SK-N-SH treated with all-trans-retinoic acid at 6 μM for 48 hours (cell line): Measurements from ENCODE around the gene STX18.

Experiments
- ATAC-seq: fragments of 200-7000 bp; cut with Tn5 transposase; 3 replicates; pipeline ENCODE4 v1.9.1; 2020; ENCODE audit warnings: mild to moderate bottlenecking, moderate library complexity
- ARNTL ChIP-seq: fragments of 450-650 bp; formaldehyde crosslinking; IDR thresholded peaks from 2 replicates; pipeline ENCODE4 v1.5.0; 2020; ENCODE audit warnings: low read depth, mild to moderate bottlenecking, moderate library complexity, borderline replicate concordance
- BACH2 ChIP-seq: fragments of 250-450 bp; sonication (Bioruptor Pico); IDR thresholded peaks from 2 replicates; pipeline ENCODE4 v1.9.0; 2021; ENCODE audit warnings: mild to moderate bottlenecking, borderline replicate concordance
- CREB5 ChIP-seq: fragments of 250-450 bp; sonication (Bioruptor Pico); IDR thresholded peaks from 2 replicates; pipeline ENCODE4 v1.5.1; 2020; ENCODE audit warnings: low read depth, mild to moderate bottlenecking, moderate library complexity
- CSDC2 ChIP-seq: fragments of 250-450 bp; sonication (Bioruptor Pico); IDR thresholded peaks from 2 replicates; pipeline ENCODE4 v1.5.0; 2020; ENCODE audit warnings: mild to moderate bottlenecking, moderate library complexity
- CSRNP3 ChIP-seq: fragments of 250-450 bp; sonication (Bioruptor Pico); IDR thresholded peaks from 2 replicates; pipeline ENCODE4 v1.5.1; 2021; ENCODE audit warnings: mild to moderate bottlenecking, moderate library complexity
- ESRRG ChIP-seq: fragments of 250-450 bp; sonication (Bioruptor Pico); IDR thresholded peaks from 2 replicates; pipeline ENCODE4 v1.6.1; 2021; ENCODE audit warnings: mild to moderate bottlenecking
- GLIS3 ChIP-seq: fragments of 250-450 bp; sonication (Bioruptor Pico); IDR thresholded peaks from 2 replicates; pipeline ENCODE4 v1.5.0; 2020; ENCODE audit warnings: mild to moderate bottlenecking, moderate library complexity
- ISL1 ChIP-seq: fragments of 250-450 bp; sonication (Bioruptor Pico); IDR thresholded peaks from 2 replicates; pipeline ENCODE4 v2.1.2; 2022; ENCODE audit warnings: mild to moderate bottlenecking, moderate library complexity
- OSR1 ChIP-seq: fragments of 250-450 bp; sonication (Bioruptor Pico); IDR thresholded peaks from 2 replicates; pipeline ENCODE4 v1.8.0; 2022; ENCODE audit warnings: moderate library complexity, mild to moderate bottlenecking, inconsistent platforms
- PATZ1 ChIP-seq: fragments of 250-450 bp; sonication (Bioruptor Pico); IDR thresholded peaks from 2 replicates; pipeline ENCODE4 v1.8.0; 2020; ENCODE audit warnings: mild to moderate bottlenecking, moderate library complexity, borderline replicate concordance
- PPARA ChIP-seq: fragments of 250-450 bp; sonication (Bioruptor Pico); IDR thresholded peaks from 2 replicates; pipeline ENCODE4 v1.5.0; 2020; ENCODE audit warnings: mild to moderate bottlenecking, borderline replicate concordance
- RARB ChIP-seq: fragments of 250-450 bp; sonication (Bioruptor Pico); IDR thresholded peaks from 2 replicates; pipeline ENCODE4 v1.8.0; 2021; ENCODE audit warnings: mild to moderate bottlenecking, moderate library complexity
- SNAI2 ChIP-seq: fragments of 250-450 bp; sonication (Bioruptor Pico); IDR thresholded peaks from 2 replicates; pipeline ENCODE4 v1.5.0; 2020; ENCODE audit warnings: mild to moderate bottlenecking, moderate library complexity
- TCF4 ChIP-seq: fragments of 250-450 bp; sonication (Bioruptor Pico); IDR thresholded peaks from 2 replicates; pipeline ENCODE4 v1.8.0; 2021; ENCODE audit warnings: mild to moderate bottlenecking, moderate library complexity, borderline replicate concordance
- ZC3H10 ChIP-seq: fragments of 250-450 bp; sonication (Bioruptor Pico); IDR thresholded peaks from 2 replicates; pipeline ENCODE4 v1.5.1; 2021; ENCODE audit warnings: mild to moderate bottlenecking, moderate library complexity
- ZFP3 ChIP-seq: fragments of 250-450 bp; sonication (Bioruptor Pico); IDR thresholded peaks from 2 replicates; pipeline ENCODE4 v1.5.0; 2020; ENCODE audit warnings: mild to moderate bottlenecking, moderate library complexity
- ZFP30 ChIP-seq: fragments of 450-650 bp; formaldehyde crosslinking; IDR thresholded peaks from 2 replicates; pipeline ENCODE4 v1.5.0; 2022; ENCODE audit warnings: mild to moderate bottlenecking, moderate library complexity
- ZNF565 ChIP-seq: fragments of 450-650 bp; formaldehyde crosslinking; conservative IDR thresholded peaks from 2 replicates; pipeline ENCODE4 v1.5.0; 2020; ENCODE audit warnings: low read depth, mild to moderate bottlenecking, moderate library complexity
- ZNF8 ChIP-seq: fragments of 450-650 bp; formaldehyde crosslinking; IDR thresholded peaks from 2 replicates; pipeline ENCODE4 v1.5.0; 2020; ENCODE audit warnings: mild to moderate bottlenecking, moderate library complexity
- TF ChIP-seq, protein P1 (sequence below): fragments of 250-450 bp; sonication (Bioruptor Pico); IDR thresholded peaks from 2 replicates; pipeline ENCODE4 v1.8.0; 2021; ENCODE audit warnings: low read depth, mild to moderate bottlenecking, moderate library complexity, borderline replicate concordance
- TF ChIP-seq, protein P2 (sequence below): fragments of 250-450 bp; sonication (Bioruptor Pico); IDR thresholded peaks from 2 replicates; pipeline ENCODE4 v1.5.0; 2020; ENCODE audit warnings: mild to moderate bottlenecking, moderate library complexity

The STX18 gene

DNA sequence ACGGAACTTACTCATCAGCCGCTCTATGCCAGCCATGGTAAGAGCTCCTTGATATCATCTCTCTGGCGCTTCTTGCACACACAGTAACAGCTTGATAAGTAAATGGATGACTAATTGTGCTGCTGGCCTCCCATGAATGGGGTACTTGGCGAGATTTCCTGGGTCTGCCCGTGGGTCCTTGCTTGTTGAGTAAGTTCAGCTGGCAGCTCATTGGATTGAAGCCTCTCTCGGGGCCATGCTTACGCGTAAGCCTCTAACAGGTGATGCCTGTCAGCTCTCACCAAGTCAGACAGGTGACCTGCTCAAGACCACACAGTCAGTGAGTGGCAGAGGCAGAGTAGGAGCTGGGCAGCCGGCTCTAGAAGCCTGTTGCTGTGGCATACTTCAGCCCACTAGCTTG lies 147.2 kb downstream of the STX18 start:
- ATAC-seq, result peak; percentile 84
- no peak for TF ChIP-seq ZFP30 (CRISPR knock-in tag)
- TF ChIP-seq ZC3H10 (CRISPR knock-in tag), result no peak
- TF ChIP-seq PPARA (CRISPR knock-in tag), result no peak
- TF ChIP-seq ZFP3 (CRISPR knock-in tag), result peak; percentile 93
- TF ChIP-seq SNAI2, result 0 out of 2 replicates have a peak, but pooled peaks have one; percentile 21
- TF ChIP-seq ZNF8 (CRISPR knock-in tag), result no peak
- TF ChIP-seq ARNTL (CRISPR knock-in tag), result no peak
- TF ChIP-seq TCF4, result peak; percentile 27; the same call in 1 of the 2 replicates
- TF ChIP-seq RARB (CRISPR knock-in tag), result no peak
- TF ChIP-seq ESRRG (CRISPR knock-in tag), result no peak
- no peak for TF ChIP-seq BACH2 (CRISPR knock-in tag)
- TF ChIP-seq GLIS3 (CRISPR knock-in tag), result no peak
- TF ChIP-seq, protein P1, sequence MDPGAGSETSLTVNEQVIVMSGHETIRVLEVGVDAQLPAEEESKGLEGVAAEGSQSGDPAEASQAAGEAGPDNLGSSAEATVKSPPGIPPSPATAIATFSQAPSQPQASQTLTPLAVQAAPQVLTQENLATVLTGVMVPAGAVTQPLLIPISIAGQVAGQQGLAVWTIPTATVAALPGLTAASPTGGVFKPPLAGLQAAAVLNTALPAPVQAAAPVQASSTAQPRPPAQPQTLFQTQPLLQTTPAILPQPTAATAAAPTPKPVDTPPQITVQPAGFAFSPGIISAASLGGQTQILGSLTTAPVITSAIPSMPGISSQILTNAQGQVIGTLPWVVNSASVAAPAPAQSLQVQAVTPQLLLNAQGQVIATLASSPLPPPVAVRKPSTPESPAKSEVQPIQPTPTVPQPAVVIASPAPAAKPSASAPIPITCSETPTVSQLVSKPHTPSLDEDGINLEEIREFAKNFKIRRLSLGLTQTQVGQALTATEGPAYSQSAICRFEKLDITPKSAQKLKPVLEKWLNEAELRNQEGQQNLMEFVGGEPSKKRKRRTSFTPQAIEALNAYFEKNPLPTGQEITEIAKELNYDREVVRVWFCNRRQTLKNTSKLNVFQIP (CRISPR knock-in tag), result no peak
- TF ChIP-seq ISL1 (CRISPR knock-in tag), result peak; percentile 89
- TF ChIP-seq, all 23 proteins: peak for 4

DNA sequence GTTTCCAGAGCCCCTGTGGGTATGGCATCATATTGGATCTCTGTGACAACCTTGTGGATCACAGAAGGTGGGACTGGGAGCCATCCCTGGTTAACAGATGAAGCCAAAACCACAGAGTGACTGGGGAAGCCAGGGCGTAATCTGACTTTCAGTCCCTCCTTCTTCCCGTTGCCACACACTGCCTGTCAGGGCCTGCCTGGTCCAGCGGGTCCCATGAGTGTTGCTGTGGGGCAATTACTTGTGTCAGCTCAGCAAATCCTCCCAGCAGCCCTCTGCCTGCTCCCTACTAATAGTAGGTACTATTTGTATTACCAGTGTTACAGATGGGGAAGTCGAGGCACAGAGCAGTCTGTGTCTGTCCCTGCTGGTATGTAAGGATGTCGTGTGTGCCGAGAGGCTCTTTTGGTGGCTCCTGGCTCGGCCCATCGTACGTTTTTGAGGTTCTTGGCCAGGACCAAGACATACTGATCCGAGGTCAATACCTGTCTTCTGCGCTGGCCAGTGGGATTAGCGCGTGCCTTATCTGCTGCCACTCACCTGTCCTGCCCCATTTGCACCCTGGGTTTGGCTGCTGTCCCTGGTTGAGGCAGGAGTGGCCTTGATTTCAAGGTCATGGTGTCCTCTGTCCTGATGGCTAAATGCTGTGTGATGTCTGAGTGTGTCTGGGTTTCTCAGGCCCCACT lies 149.2 kb downstream of the STX18 start:
- no peak for ATAC-seq
- no peak for TF ChIP-seq OSR1
- TF ChIP-seq, protein P1 (CRISPR knock-in tag), result no peak
- TF ChIP-seq ZC3H10 (CRISPR knock-in tag), result no peak
- TF ChIP-seq ZNF565 (CRISPR knock-in tag), result no peak
- TF ChIP-seq PPARA (CRISPR knock-in tag), result no peak
- TF ChIP-seq CSRNP3 (CRISPR knock-in tag), result no peak
- TF ChIP-seq ISL1 (CRISPR knock-in tag), result no peak
- TF ChIP-seq RARB (CRISPR knock-in tag), result no peak
- TF ChIP-seq ESRRG (CRISPR knock-in tag), result no peak
- no peak for TF ChIP-seq GLIS3 (CRISPR knock-in tag)
- TF ChIP-seq, protein P2, sequence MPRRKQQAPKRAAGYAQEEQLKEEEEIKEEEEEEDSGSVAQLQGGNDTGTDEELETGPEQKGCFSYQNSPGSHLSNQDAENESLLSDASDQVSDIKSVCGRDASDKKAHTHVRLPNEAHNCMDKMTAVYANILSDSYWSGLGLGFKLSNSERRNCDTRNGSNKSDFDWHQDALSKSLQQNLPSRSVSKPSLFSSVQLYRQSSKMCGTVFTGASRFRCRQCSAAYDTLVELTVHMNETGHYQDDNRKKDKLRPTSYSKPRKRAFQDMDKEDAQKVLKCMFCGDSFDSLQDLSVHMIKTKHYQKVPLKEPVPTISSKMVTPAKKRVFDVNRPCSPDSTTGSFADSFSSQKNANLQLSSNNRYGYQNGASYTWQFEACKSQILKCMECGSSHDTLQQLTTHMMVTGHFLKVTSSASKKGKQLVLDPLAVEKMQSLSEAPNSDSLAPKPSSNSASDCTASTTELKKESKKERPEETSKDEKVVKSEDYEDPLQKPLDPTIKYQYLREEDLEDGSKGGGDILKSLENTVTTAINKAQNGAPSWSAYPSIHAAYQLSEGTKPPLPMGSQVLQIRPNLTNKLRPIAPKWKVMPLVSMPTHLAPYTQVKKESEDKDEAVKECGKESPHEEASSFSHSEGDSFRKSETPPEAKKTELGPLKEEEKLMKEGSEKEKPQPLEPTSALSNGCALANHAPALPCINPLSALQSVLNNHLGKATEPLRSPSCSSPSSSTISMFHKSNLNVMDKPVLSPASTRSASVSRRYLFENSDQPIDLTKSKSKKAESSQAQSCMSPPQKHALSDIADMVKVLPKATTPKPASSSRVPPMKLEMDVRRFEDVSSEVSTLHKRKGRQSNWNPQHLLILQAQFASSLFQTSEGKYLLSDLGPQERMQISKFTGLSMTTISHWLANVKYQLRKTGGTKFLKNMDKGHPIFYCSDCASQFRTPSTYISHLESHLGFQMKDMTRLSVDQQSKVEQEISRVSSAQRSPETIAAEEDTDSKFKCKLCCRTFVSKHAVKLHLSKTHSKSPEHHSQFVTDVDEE (CRISPR knock-in tag), result no peak
- TF ChIP-seq CSDC2, result no peak
- TF ChIP-seq ZFP3 (CRISPR knock-in tag), result no peak
- TF ChIP-seq CREB5 (CRISPR knock-in tag), result no peak
- TF ChIP-seq PATZ1 (CRISPR knock-in tag), result no peak
- TF ChIP-seq, all 23 proteins: peak for 0
